Measurements from ENCODE around the gene SDK2.

Gene SDK2

DNA sequence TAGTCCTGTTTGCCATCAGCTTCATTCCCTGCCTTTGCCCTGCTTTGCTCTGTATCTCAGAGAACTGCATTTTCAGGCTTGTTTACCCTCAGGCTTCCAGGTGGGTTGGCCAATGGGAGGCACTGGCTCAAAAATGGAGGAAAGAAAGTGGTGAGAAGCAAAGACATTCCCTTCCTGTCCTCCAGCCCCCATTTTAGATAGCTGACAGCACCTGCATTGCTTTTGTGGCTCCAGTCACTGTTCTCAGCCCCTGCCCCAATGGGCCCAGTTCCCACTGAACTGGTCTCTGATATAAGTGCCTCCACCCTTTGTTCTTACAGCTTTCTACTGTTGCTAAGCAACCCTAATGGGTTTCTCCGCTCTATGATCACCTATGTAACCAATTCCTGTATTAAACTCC, 19.4 kb upstream of the SDK2 start:
- H3K4me3 Mint-ChIP-seq = no peak overlapping the region
- DNase-seq (ENCODE audit: low spot score in 2 of 2) = no peak
- no peaks in the 10 kb centered on the region for H3K9me3 Mint-ChIP-seq
- peaks cover 9% of the 10 kb centered on the region for H3K27me3 Mint-ChIP-seq
- ATAC-seq (ENCODE audit: low read depth) = no peak
- no peaks in the 10 kb centered on the region for H3K4me1 Mint-ChIP-seq
- H3K27ac Mint-ChIP-seq = no peak overlapping the region
- no peaks in the 10 kb centered on the region for H3K36me3 Mint-ChIP-seq

DNA sequence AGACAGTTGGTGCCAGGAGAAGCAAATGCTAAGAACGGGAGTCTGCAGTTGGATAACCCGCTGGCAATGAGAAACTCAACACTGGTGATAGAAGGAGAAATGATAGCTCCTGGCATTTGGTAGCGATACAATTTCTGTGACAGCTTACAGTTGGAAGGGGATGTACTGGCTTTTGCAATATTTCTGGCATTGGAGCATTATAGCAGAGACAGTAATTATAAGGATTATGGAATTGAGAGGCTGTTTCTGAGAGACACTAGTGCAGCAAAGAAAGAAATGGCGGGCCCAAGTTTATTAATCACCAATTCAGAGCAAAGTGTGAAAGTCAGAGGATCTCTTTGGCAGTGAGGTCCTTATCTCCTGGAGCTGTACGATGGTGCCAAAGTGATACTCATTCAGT, 16.1 kb upstream of the SDK2 start:
- ATAC-seq (ENCODE audit: low read depth) (no peak), DNase-seq (ENCODE audit: low spot score in 2 of 2) (no peak)
- Mint-ChIP-seq H3K27me3 (peaks cover 4% of the 10 kb centered on the region), H3K9me3 (no peaks in the 10 kb centered on the region), H3K27ac (no peak overlapping the region), H3K4me3 (no peak overlapping the region), H3K36me3 (no peaks in the 10 kb centered on the region), H3K4me1 (peaks cover 3% of the 10 kb centered on the region)

DNA sequence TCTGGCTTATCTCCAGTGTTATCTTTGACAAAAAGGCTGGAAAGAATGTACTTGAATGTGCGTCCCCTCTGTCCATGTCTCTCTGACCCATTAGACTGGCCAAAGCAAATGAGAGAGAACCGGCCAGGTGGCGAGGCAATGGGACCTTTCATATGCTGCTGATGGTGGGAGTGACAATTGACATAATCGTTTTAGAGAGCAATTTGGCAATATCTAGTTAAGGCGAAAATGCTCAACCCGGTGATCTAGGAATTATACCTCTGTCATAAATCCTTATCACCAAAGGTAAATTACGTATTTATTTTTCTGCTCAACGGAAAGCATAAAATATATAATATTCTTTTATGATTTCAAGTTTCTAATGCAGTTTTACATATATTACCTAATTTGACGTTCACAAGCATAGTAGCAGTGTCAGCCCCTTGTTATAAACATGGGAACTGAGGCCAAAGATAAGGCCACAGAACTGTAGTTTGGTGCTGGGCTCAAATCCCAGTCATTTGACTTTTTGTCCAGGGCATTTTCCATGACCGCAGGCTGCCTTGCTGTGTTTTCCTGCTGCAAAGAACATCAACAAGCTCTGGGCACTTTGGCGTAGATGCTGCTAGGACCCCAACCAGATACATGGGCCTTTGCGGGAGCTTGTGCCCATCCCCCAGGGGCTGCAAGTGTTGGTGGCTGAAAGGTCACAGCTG, 14.7 kb upstream of the SDK2 start:
- H3K27me3 Mint-ChIP-seq = peaks cover 4% of the 10 kb centered on the region
- no peak for DNase-seq (ENCODE audit: low spot score in 2 of 2)
- peaks cover 5% of the 10 kb centered on the region for H3K9me3 Mint-ChIP-seq
- no peak for ATAC-seq (ENCODE audit: low read depth)
- no peak overlapping the region for H3K27ac Mint-ChIP-seq
- peaks cover 3% of the 10 kb centered on the region for H3K4me1 Mint-ChIP-seq
- H3K36me3 Mint-ChIP-seq = peaks cover 7% of the 10 kb centered on the region
- H3K4me3 Mint-ChIP-seq = no peak overlapping the region

DNA sequence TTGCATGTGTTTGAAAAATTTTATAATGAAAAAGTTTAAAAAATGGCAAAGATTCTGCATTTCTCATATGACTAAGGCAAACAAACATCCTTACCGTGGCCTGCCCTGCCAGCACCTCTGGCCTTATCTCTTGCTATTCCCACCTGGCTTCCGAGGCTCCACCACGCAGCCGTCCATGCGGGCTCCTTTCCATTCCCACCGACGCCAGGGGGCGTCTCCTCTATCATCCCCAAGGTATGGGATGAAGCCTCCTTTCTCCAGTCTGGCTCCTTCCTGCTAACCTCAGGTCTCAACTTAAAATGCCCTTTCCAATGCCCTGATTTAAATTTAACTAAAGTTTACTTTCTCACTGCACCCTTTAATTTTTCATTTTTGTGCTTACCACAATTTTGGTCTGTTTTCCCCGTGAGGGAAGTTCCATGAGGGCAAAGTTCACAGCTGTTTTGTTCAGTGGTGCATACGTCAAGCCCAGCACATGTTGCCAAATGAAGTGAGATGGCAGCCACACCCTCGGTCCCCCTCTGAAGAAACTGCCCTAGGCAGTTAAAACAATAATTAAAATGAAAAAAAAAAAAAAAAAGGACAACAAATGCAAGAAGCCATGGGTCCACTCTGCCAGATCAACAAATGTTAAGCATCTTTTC, 13.3 kb upstream of the SDK2 start:
- Mint-ChIP-seq H3K4me3 (no peak overlapping the region), H3K27me3 (peaks cover 4% of the 10 kb centered on the region), H3K36me3 (peaks cover 10% of the 10 kb centered on the region), H3K27ac (no peak overlapping the region), H3K9me3 (peaks cover 12% of the 10 kb centered on the region), H3K4me1 (peaks cover 3% of the 10 kb centered on the region)
- DNase-seq (ENCODE audit: low spot score in 2 of 2) (no peak), ATAC-seq (ENCODE audit: low read depth) (peak; percentile 29)

DNA sequence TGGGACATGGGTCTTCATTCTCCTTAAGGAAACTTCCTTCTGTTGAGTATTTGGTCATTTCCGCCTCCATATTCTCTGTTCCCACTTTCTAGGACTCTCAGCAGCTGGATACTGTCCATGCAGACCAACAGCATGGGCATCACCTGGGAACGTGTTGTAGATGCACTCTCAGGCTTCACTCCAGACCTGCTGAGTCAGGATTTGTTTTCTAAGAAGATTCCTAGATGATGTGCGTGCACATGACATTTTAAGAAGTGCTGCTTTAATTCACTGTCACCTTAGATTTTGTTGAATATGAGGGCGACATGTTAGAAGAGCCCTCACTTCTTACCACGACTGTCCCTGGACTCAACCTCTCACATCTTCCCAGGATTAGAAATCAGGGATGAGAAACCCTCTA, 10.0 kb upstream of the SDK2 start:
- no peak for DNase-seq (ENCODE audit: low spot score in 2 of 2)
- H3K4me1 Mint-ChIP-seq = peaks cover 3% of the 10 kb centered on the region
- peaks cover 10% of the 10 kb centered on the region for H3K36me3 Mint-ChIP-seq
- H3K27ac Mint-ChIP-seq = no peak overlapping the region
- ATAC-seq (ENCODE audit: low read depth) = no peak
- H3K27me3 Mint-ChIP-seq = peaks cover 4% of the 10 kb centered on the region
- peaks cover 12% of the 10 kb centered on the region for H3K9me3 Mint-ChIP-seq
- H3K4me3 Mint-ChIP-seq = no peak overlapping the region

DNA sequence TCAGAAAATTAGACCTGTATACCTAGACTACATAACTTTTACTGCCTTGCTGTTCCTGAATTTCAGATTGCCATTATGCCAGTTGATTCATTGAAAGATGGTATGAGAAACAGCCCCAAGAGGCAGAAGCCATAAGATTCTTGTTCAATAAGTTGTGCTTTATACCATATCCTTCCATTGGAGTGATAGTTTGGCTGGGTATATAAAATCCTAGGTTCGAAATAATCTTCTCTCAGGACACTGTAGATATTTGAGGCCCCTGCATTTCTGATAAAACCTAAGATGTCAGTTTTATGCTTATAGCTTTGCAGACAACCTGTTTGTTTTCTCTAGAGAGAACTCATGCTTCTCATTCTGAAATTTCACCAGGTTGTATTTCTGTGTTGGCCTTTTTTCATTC, 9.6 kb upstream of the SDK2 start:
- Mint-ChIP-seq H3K4me3 (no peak overlapping the region), H3K27ac (no peak overlapping the region), H3K4me1 (peaks cover 3% of the 10 kb centered on the region), H3K9me3 (peaks cover 12% of the 10 kb centered on the region), H3K27me3 (peaks cover 4% of the 10 kb centered on the region), H3K36me3 (peaks cover 10% of the 10 kb centered on the region)
- ATAC-seq (ENCODE audit: low read depth) = no peak
- no peak for DNase-seq (ENCODE audit: low spot score in 2 of 2)

DNA sequence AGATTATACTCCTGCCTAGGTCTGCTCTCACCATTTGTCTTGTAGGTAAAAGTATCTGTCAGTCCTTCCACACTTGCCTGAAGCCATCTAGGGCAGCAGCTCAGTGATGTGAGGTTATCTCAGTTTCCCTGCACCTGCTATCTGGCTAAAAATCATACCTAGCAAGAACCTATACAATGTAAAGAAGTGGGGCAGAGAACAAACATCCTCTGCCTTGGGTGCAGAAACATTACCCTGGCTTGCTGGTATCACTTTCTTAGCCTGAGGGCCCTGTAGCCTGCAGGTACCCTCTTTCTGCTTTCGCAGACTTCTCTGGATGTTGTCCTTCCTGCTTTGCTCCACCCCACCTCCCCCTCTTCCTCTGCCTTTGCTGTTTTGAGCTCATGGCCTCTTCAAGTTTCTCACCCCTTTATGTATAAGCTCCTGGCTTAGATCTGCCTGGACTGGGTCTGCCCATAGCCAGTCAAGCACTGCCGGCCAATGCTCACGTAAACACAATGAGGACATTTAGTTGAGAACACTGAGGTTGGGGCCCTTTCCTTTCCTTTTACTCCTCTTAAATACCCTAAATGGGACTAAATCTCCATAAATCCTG, 8.7 kb upstream of the SDK2 start:
- Mint-ChIP-seq H3K27ac (no peak overlapping the region), H3K4me1 (peaks cover 3% of the 10 kb centered on the region), H3K9me3 (peaks cover 12% of the 10 kb centered on the region), H3K27me3 (peaks cover 4% of the 10 kb centered on the region), H3K36me3 (peaks cover 10% of the 10 kb centered on the region), H3K4me3 (no peak overlapping the region)
- ATAC-seq (ENCODE audit: low read depth) (no peak), DNase-seq (ENCODE audit: low spot score in 2 of 2) (peak in 1 of 2 donors; percentile 2)

DNA sequence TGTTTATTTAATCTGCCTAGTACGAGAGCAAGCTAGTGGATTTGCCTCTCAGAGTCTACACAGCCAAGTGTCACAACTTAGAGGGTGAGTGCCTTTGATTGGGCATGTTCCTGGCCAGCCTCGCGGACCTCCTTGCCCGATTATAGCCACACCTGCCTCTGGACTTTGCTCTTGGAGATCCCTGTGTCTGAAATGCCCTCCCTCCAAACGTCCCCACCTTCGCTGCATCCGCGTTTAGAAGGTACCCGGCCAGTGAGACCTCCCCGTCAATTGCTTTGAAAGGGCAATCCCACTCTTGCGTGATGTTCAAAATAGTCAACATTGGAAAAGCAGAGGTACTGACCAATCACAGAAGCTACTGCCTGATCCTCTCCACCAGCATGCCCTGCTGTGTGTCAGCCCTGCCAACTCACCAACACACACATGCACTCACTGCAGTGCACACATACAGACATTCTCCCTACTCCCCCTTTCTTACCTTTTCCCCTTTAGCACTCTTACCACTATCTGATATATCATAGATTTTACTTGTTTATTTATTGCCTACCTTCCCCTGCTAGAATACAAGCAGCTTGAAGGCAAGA, 6.5 kb upstream of the SDK2 start:
- DNase-seq (ENCODE audit: low spot score in 2 of 2) (no peak), ATAC-seq (ENCODE audit: low read depth) (no peak)
- Mint-ChIP-seq H3K4me1 (peaks cover 3% of the 10 kb centered on the region), H3K9me3 (peaks cover 12% of the 10 kb centered on the region), H3K4me3 (no peak overlapping the region), H3K27ac (no peak overlapping the region), H3K27me3 (no peaks in the 10 kb centered on the region), H3K36me3 (peaks cover 10% of the 10 kb centered on the region)

DNA sequence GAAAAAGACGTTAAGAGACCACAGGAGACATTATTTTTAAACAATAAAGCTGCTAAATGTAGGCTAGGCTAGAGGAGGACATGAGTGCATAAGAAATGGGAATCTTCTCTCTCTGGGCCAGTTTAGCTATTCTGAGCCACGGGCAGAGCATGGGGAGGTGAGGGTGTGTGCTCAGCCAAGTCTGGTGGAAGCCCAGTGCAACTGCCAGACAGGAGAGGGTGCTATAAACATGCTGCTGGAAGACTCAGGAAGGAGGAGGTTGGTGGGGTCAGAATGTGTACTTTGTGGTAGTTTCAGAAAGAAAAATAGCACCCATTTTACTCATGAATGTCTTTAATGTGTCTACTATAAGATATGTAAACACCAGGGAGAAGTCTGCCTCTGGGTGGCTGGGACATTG, 5.9 kb upstream of the SDK2 start:
- no peak for DNase-seq (ENCODE audit: low spot score in 2 of 2)
- no peak for ATAC-seq (ENCODE audit: low read depth)
- Mint-ChIP-seq H3K9me3 (peaks cover 12% of the 10 kb centered on the region), H3K4me3 (no peak overlapping the region), H3K27ac (no peak overlapping the region), H3K36me3 (peaks cover 10% of the 10 kb centered on the region), H3K27me3 (no peaks in the 10 kb centered on the region), H3K4me1 (peaks cover 3% of the 10 kb centered on the region)

DNA sequence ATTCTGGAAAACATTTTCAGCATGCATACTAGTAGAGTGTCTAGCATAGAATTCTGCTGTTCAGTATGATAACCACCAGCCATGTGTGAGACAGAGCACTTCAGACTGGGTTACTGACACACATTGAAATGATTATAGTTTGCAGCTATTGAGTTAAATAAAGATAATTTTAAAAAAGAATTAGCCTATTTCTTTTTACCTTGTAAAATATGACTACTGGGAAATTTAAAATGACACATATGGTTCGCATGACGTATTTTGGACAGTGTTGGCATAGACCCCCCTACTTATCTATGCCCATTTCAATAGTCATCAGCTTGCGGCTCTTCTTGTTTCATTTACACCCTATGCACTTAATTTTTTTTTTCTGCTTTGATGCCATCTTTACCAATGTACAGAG, 4.7 kb upstream of the SDK2 start:
- no peak for ATAC-seq (ENCODE audit: low read depth)

DNA sequence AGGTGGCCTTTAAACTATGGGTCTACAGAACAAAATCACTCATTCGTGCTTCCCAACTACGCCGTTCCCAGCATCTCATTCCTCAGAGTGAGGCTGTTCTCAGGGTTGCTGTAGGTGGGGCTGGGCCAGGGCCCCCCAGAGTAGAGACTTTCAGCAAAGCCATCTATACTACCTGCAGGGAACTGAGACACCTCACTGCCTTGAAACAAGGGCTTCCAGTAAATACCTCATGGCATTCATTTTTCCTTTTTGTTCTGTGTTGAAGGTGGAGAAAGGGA, 4.2 kb upstream of the SDK2 start:
- H3K9me3 Mint-ChIP-seq = peaks cover 4% of the 10 kb centered on the region
- H3K27me3 Mint-ChIP-seq = no peaks in the 10 kb centered on the region
- H3K4me1 Mint-ChIP-seq = peaks cover 6% of the 10 kb centered on the region
- peaks cover 1% of the 10 kb centered on the region for H3K36me3 Mint-ChIP-seq
- H3K4me3 Mint-ChIP-seq = no peak overlapping the region
- ATAC-seq (ENCODE audit: low read depth) = no peak
- no peak overlapping the region for H3K27ac Mint-ChIP-seq
- no peak for DNase-seq (ENCODE audit: low spot score in 2 of 2)

More for the DNA sequence above, 4.7 kb upstream of the SDK2 start:
- H3K9me3 Mint-ChIP-seq = peaks cover 6% of the 10 kb centered on the region
- peaks cover 5% of the 10 kb centered on the region for H3K4me1 Mint-ChIP-seq
- H3K4me3 Mint-ChIP-seq = no peak overlapping the region
- H3K36me3 Mint-ChIP-seq = peaks cover 3% of the 10 kb centered on the region
- no peak for DNase-seq (ENCODE audit: low spot score in 2 of 2)
- no peaks in the 10 kb centered on the region for H3K27me3 Mint-ChIP-seq
- no peak overlapping the region for H3K27ac Mint-ChIP-seq

DNA sequence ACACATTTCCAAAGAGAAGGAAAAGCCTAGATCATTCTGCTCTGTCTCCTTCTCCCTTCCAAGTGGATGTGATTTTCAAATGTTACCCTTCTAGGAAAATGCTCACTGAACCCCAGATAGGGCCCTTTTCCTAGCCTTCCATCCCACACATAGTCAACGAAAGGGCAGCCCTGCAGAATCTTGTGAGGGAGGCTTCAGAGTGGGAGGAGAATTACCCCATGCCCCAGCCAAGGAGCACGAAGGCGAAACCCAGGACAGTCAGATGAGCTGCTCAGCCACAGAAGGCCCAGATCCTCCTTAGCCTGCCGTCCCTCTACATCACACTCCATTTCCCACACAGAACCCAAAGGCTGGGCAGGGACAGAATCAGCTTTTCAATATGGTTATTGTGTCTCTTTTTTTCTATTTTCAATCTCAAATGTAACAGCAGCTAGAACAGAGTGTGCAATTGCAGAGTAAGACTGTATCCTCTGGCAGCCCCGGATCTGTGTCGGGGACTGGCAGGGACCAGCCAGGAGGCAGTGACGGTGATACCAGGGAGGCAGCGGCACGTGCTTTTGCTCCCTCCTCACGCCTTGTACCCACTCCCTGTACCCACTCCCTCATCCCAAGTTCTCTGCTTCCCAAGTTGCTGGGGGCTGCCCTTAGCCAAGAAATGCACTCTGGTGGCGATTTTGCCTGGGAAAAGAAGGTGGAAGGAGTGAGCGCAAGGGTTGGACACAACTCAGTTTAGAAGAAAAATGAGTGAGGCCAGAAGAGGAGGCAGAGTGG, 3.7 kb upstream of the SDK2 start:
- no peak overlapping the region for H3K4me3 Mint-ChIP-seq
- ATAC-seq (ENCODE audit: low read depth) (no peak), DNase-seq (ENCODE audit: low spot score in 2 of 2) (no peak)
- no peaks in the 10 kb centered on the region for H3K27me3 Mint-ChIP-seq
- no peaks in the 10 kb centered on the region for H3K36me3 Mint-ChIP-seq
- peaks cover 6% of the 10 kb centered on the region for H3K4me1 Mint-ChIP-seq
- H3K27ac Mint-ChIP-seq = no peak overlapping the region
- H3K9me3 Mint-ChIP-seq = no peaks in the 10 kb centered on the region

DNA sequence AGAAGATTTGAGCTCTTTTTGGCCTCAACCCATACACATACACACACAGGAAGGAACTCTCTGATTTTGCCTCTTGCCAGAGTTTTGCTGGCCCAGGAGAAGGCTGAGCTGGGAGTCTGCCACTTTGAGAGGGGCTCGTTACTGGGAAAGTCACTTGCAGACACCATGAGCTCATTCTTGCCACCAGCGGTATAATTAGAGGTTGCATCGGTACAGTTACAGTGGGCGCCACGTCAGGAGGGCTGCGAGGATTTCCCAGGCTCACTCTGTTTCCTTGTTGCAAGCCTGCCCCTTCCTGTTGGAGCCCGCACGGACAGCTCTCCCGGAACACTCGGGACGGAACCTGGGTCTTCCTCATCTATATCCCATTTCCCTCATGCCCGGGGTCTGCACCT, 3.1 kb upstream of the SDK2 start:
- no peak overlapping the region for H3K4me3 Mint-ChIP-seq
- ATAC-seq (ENCODE audit: low read depth) (no peak), DNase-seq (ENCODE audit: low spot score in 2 of 2) (no peak)
- no peaks in the 10 kb centered on the region for H3K36me3 Mint-ChIP-seq
- peaks cover 6% of the 10 kb centered on the region for H3K4me1 Mint-ChIP-seq
- no peaks in the 10 kb centered on the region for H3K9me3 Mint-ChIP-seq
- H3K27ac Mint-ChIP-seq = no peak overlapping the region
- no peaks in the 10 kb centered on the region for H3K27me3 Mint-ChIP-seq

All from memory B cell (primary cell).